ENCODE measurements around the gene NPIPB6. TPM values are rescaled to one million over a fixed set of nuclear protein-coding genes. Genes with fewer than 3 reads are reported as not detected.
A peak's percentile ranks its signal among the peaks of the same experiment; 100 is the strongest.

NPIPB6 gene
- total RNA-seq, 1 experiment from 2014 or later, result 2.1 TPM

DNA sequence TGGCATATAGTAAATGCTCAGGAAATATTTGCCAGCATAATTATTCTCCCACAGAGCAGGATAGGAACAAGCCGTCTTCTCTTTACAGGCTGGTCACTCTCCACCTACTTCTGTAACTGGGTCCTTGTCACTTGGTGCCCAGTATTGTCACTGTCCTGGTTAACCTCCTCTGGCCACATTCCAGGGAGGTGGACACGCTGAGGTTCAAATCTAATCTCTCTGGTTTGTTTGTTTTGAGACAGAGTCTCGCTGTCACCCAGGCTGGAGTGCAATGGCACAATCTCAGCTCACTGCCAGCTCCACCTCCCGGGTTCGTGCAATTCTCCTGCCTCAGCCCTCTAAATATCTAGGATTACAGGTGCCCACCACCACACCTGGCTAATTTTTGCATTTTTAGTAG lies 55.4 kb downstream of the NPIPB6 start:
- ChIA-PET RAD21 (ENCODE audit: low non-redundant PET in 1 of 2, low total read pairs in 2 of 2, uncharacterized antibody in 2 of 2, unreplicated experiment in 2 of 2) (no interaction called here), POLR2A (no interaction called here), CTCF (no interaction called here)
- Histone ChIP-seq H3K4me1 (ENCODE audit: control insufficient read depth in 1 of 2, insufficient read depth in 2 of 2, low read length in 2 of 2) (peaks cover 0 to 4% of the 10 kb centered on the region in 2 experiments; a peak in 1 of 4 replicates), H3K36me3 (ENCODE audit: control insufficient read depth in 1 of 2, insufficient read depth in 2 of 2, low read length in 2 of 2) (no peaks in the 10 kb centered on the region), H3K79me2 (ENCODE audit: insufficient read depth, low read length) (no peaks in the 10 kb centered on the region), H3K4me2 (ENCODE audit: low read length) (no peak overlapping the region), H2AFZ (ENCODE audit: low read depth, low read length, poor library complexity, severe bottlenecking) (no peak overlapping the region), H3K4me3 (replicated peaks in 1 of 2; ENCODE audit: low read depth in 1 of 2, low read length in 2 of 2) (no peak overlapping the region), H3K9me3 (ENCODE audit: control insufficient read depth in 1 of 2, insufficient read depth in 1 of 2, low read depth in 1 of 2, low read length in 2 of 2) (no peaks in the 10 kb centered on the region), H4K20me1 (ENCODE audit: insufficient read depth) (no peaks in the 10 kb centered on the region), H3K27me3 (ENCODE audit: insufficient read depth, low read length) (no peaks in the 10 kb centered on the region), H3K27ac (ENCODE audit: low read depth, low read length) (no peak overlapping the region), H3K9ac (ENCODE audit: low read length) (no peak overlapping the region), H3K9me2 (ENCODE audit: insufficient read depth) (no peaks in the 10 kb centered on the region)
- ATAC-seq, result no peak
- BruUV-seq (replicated peaks), result no TSS peak
- no peak for DNase-seq (ENCODE audit: low read depth, low spot score)
- intact Hi-C loops (cut with micrococcal nuclease), result no loop called here
- TF ChIP-seq JUND (IDR thresholded peaks at IDR 0.05), result no peak
- TF ChIP-seq ELF1 (IDR thresholded peaks at IDR 0.05; ENCODE audit: borderline replicate concordance, low read depth), result no peak

DNA sequence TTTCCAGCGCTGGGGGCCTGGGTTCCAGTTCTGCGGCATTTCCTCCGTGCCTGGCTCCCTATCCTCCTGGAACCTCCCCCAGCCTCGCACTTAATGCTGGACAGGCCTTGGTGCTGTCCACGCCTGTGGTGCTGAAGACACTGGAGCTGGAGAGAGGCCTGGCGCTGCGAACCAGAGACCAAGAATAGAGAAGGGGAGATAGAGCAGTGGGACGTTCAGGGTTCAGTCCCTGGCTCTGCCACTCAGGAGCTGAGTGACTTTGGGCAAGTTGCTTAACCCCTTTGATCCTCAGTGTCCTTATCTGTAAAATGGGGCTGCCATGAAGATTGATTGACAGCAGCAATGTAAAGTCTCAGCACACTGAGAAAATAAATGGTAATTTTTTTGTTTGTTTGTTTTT lies 59.1 kb downstream of the NPIPB6 start:
- H3K27me3 ChIP-seq (ENCODE audit: insufficient read depth, low read length), result no peaks in the 10 kb centered on the region
- no peak overlapping the region for H3K27ac ChIP-seq (ENCODE audit: low read depth, low read length)
- intact Hi-C loops (cut with micrococcal nuclease), result no loop called here
- no peak overlapping the region for H3K9ac ChIP-seq (ENCODE audit: low read length)
- no peaks in the 10 kb centered on the region for H3K79me2 ChIP-seq (ENCODE audit: insufficient read depth, low read length)
- TF ChIP-seq EZH2phosphoT487 (IDR thresholded peaks at IDR 0.05; ENCODE audit: borderline replicate concordance) (no peak), ELF1 (IDR thresholded peaks at IDR 0.05; ENCODE audit: borderline replicate concordance, low read depth) (no peak), JUND (IDR thresholded peaks at IDR 0.05) (no peak), POLR2A (IDR thresholded peaks at IDR 0.05; ENCODE audit: borderline replicate concordance, extremely low read depth, insufficient read depth, insufficient read length) (no peak), SP1 (IDR thresholded peaks at IDR 0.05; ENCODE audit: low read depth) (no peak), TCF7L2 (IDR thresholded peaks at IDR 0.05; ENCODE audit: borderline replicate concordance, extremely low read depth, insufficient read depth, insufficient read length) (peak; percentile 11), EZH2 (IDR thresholded peaks at IDR 0.05) (no peak), CEBPB (IDR thresholded peaks at IDR 0.05; ENCODE audit: low read depth) (no peak), ZNF274 (IDR thresholded peaks at IDR 0.05; ENCODE audit: low read depth, low read length) (no peak), ZFX (IDR thresholded peaks at IDR 0.05) (no peak), FOSL1 (IDR thresholded peaks at IDR 0.05; ENCODE audit: low read depth) (no peak), EGR1 (IDR thresholded peaks at IDR 0.05; ENCODE audit: low read depth) (no peak), RAD21 (IDR thresholded peaks at IDR 0.05; ENCODE audit: low read depth) (no peak)
- TF ChIP-seq, protein P1, sequence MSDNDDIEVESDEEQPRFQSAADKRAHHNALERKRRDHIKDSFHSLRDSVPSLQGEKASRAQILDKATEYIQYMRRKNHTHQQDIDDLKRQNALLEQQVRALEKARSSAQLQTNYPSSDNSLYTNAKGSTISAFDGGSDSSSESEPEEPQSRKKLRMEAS (IDR thresholded peaks at IDR 0.05), result no peak
- TF ChIP-seq, protein P2, sequence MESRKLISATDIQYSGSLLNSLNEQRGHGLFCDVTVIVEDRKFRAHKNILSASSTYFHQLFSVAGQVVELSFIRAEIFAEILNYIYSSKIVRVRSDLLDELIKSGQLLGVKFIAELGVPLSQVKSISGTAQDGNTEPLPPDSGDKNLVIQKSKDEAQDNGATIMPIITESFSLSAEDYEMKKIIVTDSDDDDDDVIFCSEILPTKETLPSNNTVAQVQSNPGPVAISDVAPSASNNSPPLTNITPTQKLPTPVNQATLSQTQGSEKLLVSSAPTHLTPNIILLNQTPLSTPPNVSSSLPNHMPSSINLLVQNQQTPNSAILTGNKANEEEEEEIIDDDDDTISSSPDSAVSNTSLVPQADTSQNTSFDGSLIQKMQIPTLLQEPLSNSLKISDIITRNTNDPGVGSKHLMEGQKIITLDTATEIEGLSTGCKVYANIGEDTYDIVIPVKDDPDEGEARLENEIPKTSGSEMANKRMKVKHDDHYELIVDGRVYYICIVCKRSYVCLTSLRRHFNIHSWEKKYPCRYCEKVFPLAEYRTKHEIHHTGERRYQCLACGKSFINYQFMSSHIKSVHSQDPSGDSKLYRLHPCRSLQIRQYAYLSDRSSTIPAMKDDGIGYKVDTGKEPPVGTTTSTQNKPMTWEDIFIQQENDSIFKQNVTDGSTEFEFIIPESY (IDR thresholded peaks at IDR 0.05; ENCODE audit: extremely low read depth, insufficient replicate concordance, low read length), result no peak
- TF ChIP-seq, protein P3, sequence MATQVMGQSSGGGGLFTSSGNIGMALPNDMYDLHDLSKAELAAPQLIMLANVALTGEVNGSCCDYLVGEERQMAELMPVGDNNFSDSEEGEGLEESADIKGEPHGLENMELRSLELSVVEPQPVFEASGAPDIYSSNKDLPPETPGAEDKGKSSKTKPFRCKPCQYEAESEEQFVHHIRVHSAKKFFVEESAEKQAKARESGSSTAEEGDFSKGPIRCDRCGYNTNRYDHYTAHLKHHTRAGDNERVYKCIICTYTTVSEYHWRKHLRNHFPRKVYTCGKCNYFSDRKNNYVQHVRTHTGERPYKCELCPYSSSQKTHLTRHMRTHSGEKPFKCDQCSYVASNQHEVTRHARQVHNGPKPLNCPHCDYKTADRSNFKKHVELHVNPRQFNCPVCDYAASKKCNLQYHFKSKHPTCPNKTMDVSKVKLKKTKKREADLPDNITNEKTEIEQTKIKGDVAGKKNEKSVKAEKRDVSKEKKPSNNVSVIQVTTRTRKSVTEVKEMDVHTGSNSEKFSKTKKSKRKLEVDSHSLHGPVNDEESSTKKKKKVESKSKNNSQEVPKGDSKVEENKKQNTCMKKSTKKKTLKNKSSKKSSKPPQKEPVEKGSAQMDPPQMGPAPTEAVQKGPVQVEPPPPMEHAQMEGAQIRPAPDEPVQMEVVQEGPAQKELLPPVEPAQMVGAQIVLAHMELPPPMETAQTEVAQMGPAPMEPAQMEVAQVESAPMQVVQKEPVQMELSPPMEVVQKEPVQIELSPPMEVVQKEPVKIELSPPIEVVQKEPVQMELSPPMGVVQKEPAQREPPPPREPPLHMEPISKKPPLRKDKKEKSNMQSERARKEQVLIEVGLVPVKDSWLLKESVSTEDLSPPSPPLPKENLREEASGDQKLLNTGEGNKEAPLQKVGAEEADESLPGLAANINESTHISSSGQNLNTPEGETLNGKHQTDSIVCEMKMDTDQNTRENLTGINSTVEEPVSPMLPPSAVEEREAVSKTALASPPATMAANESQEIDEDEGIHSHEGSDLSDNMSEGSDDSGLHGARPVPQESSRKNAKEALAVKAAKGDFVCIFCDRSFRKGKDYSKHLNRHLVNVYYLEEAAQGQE (IDR thresholded peaks at IDR 0.05; ENCODE audit: low read depth), result peak; percentile 89
- BruUV-seq (replicated peaks), result no TSS peak
- DNase-seq (ENCODE audit: low read depth, low spot score), result no peak
- H3K9me3 ChIP-seq (ENCODE audit: control insufficient read depth in 1 of 2, insufficient read depth in 1 of 2, low read depth in 1 of 2, low read length in 2 of 2), result no peaks in the 10 kb centered on the region
- H3K36me3 ChIP-seq (ENCODE audit: control insufficient read depth in 1 of 2, insufficient read depth in 2 of 2, low read length in 2 of 2), result no peaks in the 10 kb centered on the region
- H3K9me2 ChIP-seq (ENCODE audit: insufficient read depth), result no peaks in the 10 kb centered on the region
- no peaks in the 10 kb centered on the region for H4K20me1 ChIP-seq (ENCODE audit: insufficient read depth)
- RAD21 ChIA-PET (ENCODE audit: low non-redundant PET in 1 of 2, low total read pairs in 2 of 2, uncharacterized antibody in 2 of 2, unreplicated experiment in 2 of 2), result no interaction called here
- no peak overlapping the region for H3K4me3 ChIP-seq (replicated peaks in 1 of 2; ENCODE audit: low read depth in 1 of 2, low read length in 2 of 2)
- ATAC-seq, result no peak
- H3K4me1 ChIP-seq (ENCODE audit: control insufficient read depth in 1 of 2, insufficient read depth in 2 of 2, low read length in 2 of 2), result no peaks in the 10 kb centered on the region
- H3K4me2 ChIP-seq (ENCODE audit: low read length), result no peak overlapping the region
- CTCF ChIA-PET, result no interaction called here
- POLR2A ChIA-PET, result no interaction called here
- no peak overlapping the region for H2AFZ ChIP-seq (ENCODE audit: low read depth, low read length, poor library complexity, severe bottlenecking)
